Calu3 (cell line): ENCODE results near the gene TEF. TPM values are rescaled to one million over a fixed set of nuclear protein-coding genes. Genes with fewer than 3 reads are reported as not detected.

Experiments
- BruUV-seq: library from RNA; stranded (reverse); fragments of 400-500 nt; replicated peaks from 2 replicates; lab custom pipeline; 2021; lab: Mats Ljungman, UMichigan
- CTCF ChIA-PET: fragments of 300-600 bp; sonication (Branson Sonifier 250); formaldehyde crosslinking; loops from one replicate; lab custom pipeline; 2022; ENCODE audit warnings: antibody characterized with exemption; lab: Charles Lee
- DNase-seq: peaks from one replicate; pipeline ENCODE4 v3.0.0; 2022
- H3K27ac Mint-ChIP-seq: one replicate; pipeline ENCODE4 v1.8.0; 2022; ENCODE audit warnings: mixed read lengths; ENCODE audit not compliant: unreplicated experiment
- H3K27me3 Mint-ChIP-seq: one replicate; pipeline ENCODE4 v1.8.0; 2022; ENCODE audit warnings: mixed read lengths; ENCODE audit not compliant: unreplicated experiment
- H3K36me3 Mint-ChIP-seq: one replicate; pipeline ENCODE4 v1.8.0; 2022; ENCODE audit warnings: mild to moderate bottlenecking, moderate library complexity, mixed read lengths; ENCODE audit not compliant: insufficient read depth, unreplicated experiment
- H3K4me1 Mint-ChIP-seq: one replicate; pipeline ENCODE4 v1.8.0; 2022; ENCODE audit warnings: mild to moderate bottlenecking, low read depth, mixed read lengths; ENCODE audit not compliant: unreplicated experiment
- H3K4me3 Mint-ChIP-seq: one replicate; pipeline ENCODE4 v1.8.0; 2022; ENCODE audit warnings: mild to moderate bottlenecking, low read depth, moderate library complexity, mixed read lengths; ENCODE audit not compliant: unreplicated experiment
- H3K9me3 Mint-ChIP-seq: one replicate; pipeline ENCODE4 v1.8.0; 2022; ENCODE audit warnings: low read depth, mixed read lengths; ENCODE audit not compliant: unreplicated experiment
- CTCF ChIP-seq: fragments of 200-600 bp; IDR thresholded peaks from one replicate; pipeline ENCODE4 v1.8.0; 2022; ENCODE audit warnings: antibody characterized with exemption; ENCODE audit not compliant: unreplicated experiment
- intact Hi-C: fragments of 100-400 bp; cut with micrococcal nuclease; formaldehyde crosslinking; loops from one replicate; pipeline ENCODE4 v1.10.0; 2022; ENCODE audit not compliant: unreplicated experiment
- total RNA-seq: library from RNA; stranded (reverse); gene quantifications from 2 replicates; pipeline ENCODE4 v1.2.3, GENCODE V29; 2022

The TEF gene
- total RNA-seq, 1 experiment from 2014 or later = 6.3 TPM

DNA sequence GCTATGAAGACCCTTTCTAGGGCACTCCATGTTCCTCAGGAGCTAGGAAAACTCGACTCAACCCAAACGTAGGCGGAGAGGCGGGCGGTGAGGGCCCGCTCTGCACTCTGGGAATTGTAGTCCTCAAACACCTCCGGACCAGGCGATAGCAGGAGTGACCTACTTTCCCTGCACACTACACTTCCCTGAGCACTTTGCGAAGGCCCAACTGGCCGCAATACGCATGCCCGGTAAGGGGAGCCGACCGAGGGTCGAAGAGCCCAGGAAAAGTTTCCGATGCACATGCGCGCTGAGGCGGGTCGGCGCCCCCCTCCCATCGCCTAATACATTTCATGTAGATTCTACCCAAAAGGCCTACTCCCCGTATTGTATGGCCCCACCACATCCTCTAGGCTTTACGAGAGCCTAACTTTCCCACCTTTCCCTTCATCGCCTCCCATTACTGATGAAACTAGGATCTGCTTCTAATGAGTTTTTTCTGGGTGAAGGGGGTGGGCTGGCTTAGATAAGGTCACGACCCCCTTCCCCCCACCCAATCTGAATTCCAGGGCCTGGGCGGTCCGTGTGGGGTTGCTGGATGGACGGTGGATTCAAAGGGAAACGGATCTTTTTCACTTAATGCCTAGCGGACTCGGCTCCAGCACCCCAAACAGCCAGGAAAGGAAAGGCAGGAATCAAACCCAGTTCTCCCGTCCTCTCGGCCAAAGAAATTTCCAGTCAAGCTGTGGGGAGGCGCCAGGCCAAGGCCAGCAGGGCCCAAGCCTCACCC lies 62.8 kb downstream of the TEF start:
- Mint-ChIP-seq H3K4me1 (peaks cover 22% of the 10 kb centered on the region), H3K36me3 (peaks cover 94% of the 10 kb centered on the region), H3K27ac (peak overlapping the region; percentile 98), H3K9me3 (no peaks in the 10 kb centered on the region), H3K27me3 (no peaks in the 10 kb centered on the region), H3K4me3 (peak overlapping the region; percentile 93)
- no peak for TF ChIP-seq CTCF
- BruUV-seq = no TSS peak
- peak; percentile 93 for DNase-seq
- CTCF ChIA-PET = no interaction called here
- intact Hi-C loops = no loop called here

DNA sequence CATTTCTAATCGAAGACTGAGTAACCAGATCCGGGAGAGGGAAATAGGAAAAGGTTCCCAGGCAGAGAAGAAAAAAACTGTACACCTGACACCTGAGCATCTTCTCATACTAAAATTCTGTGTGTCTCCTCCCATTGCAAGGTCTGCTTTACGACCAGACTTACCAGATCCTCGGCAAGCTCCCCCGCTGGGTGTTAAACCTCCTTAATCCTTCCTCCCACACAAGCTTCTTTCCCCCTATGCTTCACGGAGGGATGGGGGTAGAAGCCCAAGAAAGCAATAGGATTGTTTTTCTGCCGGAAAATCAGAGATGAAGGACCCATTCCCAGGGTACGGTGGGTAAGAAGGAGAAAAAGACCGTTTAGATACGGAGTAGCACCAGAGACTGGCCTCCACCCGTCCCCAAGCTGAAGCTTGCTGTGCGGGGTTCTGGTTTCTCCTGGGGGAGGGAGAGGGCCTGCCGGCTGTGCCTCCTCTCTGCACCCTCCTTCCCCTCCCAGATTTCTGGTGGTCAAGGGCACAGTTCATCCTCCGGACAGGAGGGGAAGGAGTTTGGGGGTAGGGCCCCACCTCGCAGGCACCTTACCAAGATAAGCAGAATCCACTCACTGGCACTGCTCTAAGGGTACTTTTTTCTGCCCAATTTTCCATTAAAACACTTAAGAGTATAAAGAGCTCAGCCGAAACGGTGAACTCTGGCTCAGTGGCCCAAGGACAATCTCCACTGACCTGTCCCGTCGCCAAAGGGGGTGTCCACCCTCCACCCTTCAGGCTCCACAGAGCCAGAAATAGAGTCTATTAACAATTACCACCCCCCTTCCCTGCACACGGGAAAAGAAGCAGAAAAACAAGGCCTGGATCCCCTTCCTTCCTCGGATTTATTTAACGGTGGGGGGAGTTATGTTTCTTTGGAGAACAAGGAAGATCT lies 63.7 kb downstream of the TEF start:
- intact Hi-C loops = no loop called here
- CTCF ChIA-PET = interaction anchor here (0.6 to 1.1 kb wide), 3 partner anchors 42 to 146 kb away, joined by 3 to 5 read pairs (median 4); no protein-coding TSS in a partner anchor

GRCh38 chr22:41446057-41446501 lies 64.3 kb downstream of the TEF start:
- peak; percentile 31 for DNase-seq
- Mint-ChIP-seq H3K36me3 (peaks cover 80% of the 10 kb centered on the region), H3K9me3 (no peaks in the 10 kb centered on the region), H3K4me1 (peaks cover 22% of the 10 kb centered on the region), H3K27me3 (no peaks in the 10 kb centered on the region), H3K4me3 (peak overlapping the region; percentile 93), H3K27ac (peak overlapping the region; percentile 98)
- intact Hi-C loops = no loop called here
- BruUV-seq = no TSS peak
- no peak for TF ChIP-seq CTCF
- CTCF ChIA-PET = interaction anchor here (0.6 to 1.1 kb wide), 4 partner anchors 42 to 145 kb away, joined by 3 to 5 read pairs (median 4); partner anchors contain the start of gene TEF

More for the DNA sequence above, 63.7 kb downstream of the TEF start:
- Mint-ChIP-seq H3K4me1 (peaks cover 22% of the 10 kb centered on the region), H3K27ac (peak overlapping the region; percentile 98), H3K9me3 (no peaks in the 10 kb centered on the region), H3K27me3 (no peaks in the 10 kb centered on the region), H3K4me3 (peak overlapping the region; percentile 93), H3K36me3 (peaks cover 87% of the 10 kb centered on the region)
- no peak for DNase-seq
- BruUV-seq = TSS peak; percentile 39
- no peak for TF ChIP-seq CTCF
